H1 (cell line): ENCODE measurements around the gene CELA1. TPM values are rescaled to one million over a fixed set of nuclear protein-coding genes. Genes with fewer than 3 reads are reported as not detected.

Source experiments
- EGR1 ChIP-seq: IDR thresholded peaks from 2 replicates; pipeline ENCODE4 v1.6.1; 2011; ENCODE audit warnings: low read depth, low read length, borderline replicate concordance
- HDAC6 ChIP-seq: IDR thresholded peaks from one replicate; pipeline ENCODE4 v1.7.1; 2012; ENCODE audit warnings: low read depth, mild to moderate bottlenecking, inconsistent platforms, low read length, moderate library complexity
- JUND ChIP-seq: IDR thresholded peaks from 2 replicates; pipeline ENCODE4 v1.6.1; 2011; ENCODE audit warnings: mild to moderate bottlenecking, improper control_type of control experiment, low read length
- MAFK ChIP-seq: IDR thresholded peaks from 2 replicates; pipeline ENCODE4 v1.6.1; 2012; ENCODE audit warnings: low read depth, mild to moderate bottlenecking, improper control_type of control experiment, low read length
- SIRT6 ChIP-seq: IDR thresholded peaks from one replicate; pipeline ENCODE4 v1.7.1; 2012; ENCODE audit warnings: low read length, inconsistent platforms
- polyA plus RNA-seq, 7 experiments: library from polyadenylated mRNA; depleted of rRNA in 3 of 7; stranded (reverse) in 5 of 7; unstranded in 2 of 7; fragments of >200 nt in 5 of 7; fragments of 200-250 nt in 2 of 7; gene quantifications; 1 replicate in 5 of 7; 2 replicates in 1 of 7; 4 replicates in 1 of 7; pipeline versions ENCODE4 v1.2.1 to v1.2.3, GENCODE V29; 2011 to 2013; ENCODE audit warnings: missing spikeins in 2 of 7, mixed read lengths in 2 of 7
- total RNA-seq: library from RNA; stranded (reverse); fragmentation: NEBNext Ultra II Directional; extraction: Animal tissue kit (Norgen Biotek cat#: 25700); gene quantifications from 2 replicates; pipeline ENCODE4 v1.2.1, GENCODE V29; 2021

CELA1 gene
- total and polyA plus RNA-seq, 2 of the 8 experiments (the other 6 are each of a cell fraction or from before 2014, with no cell fraction given): 0.09 TPM; not detected in 1

- TF ChIP-seq HDAC6 (no peak), JUND (no peak), EGR1 (no peak), SIRT6 (no peak), MAFK (no peak)
These were observed 17.5 kb upstream of the CELA1 start (continued) for GRCh38 chr12:51364001-51364400.
